ELR (cell line): Measurements from ENCODE around the gene MOAP1.
"Not testable (repeated sequence)": the region's sequence is repeated elsewhere in the genome, so short reads cannot be mapped to it uniquely, and the experiment has no call there.

ENCODE experiments used
- DNase-seq: peaks from one replicate; pipeline ENCODE4 v3.0.0-alpha.2; 2015; ENCODE audit warnings: low read depth

MOAP1 gene, protein sequence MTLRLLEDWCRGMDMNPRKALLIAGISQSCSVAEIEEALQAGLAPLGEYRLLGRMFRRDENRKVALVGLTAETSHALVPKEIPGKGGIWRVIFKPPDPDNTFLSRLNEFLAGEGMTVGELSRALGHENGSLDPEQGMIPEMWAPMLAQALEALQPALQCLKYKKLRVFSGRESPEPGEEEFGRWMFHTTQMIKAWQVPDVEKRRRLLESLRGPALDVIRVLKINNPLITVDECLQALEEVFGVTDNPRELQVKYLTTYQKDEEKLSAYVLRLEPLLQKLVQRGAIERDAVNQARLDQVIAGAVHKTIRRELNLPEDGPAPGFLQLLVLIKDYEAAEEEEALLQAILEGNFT

DNA sequence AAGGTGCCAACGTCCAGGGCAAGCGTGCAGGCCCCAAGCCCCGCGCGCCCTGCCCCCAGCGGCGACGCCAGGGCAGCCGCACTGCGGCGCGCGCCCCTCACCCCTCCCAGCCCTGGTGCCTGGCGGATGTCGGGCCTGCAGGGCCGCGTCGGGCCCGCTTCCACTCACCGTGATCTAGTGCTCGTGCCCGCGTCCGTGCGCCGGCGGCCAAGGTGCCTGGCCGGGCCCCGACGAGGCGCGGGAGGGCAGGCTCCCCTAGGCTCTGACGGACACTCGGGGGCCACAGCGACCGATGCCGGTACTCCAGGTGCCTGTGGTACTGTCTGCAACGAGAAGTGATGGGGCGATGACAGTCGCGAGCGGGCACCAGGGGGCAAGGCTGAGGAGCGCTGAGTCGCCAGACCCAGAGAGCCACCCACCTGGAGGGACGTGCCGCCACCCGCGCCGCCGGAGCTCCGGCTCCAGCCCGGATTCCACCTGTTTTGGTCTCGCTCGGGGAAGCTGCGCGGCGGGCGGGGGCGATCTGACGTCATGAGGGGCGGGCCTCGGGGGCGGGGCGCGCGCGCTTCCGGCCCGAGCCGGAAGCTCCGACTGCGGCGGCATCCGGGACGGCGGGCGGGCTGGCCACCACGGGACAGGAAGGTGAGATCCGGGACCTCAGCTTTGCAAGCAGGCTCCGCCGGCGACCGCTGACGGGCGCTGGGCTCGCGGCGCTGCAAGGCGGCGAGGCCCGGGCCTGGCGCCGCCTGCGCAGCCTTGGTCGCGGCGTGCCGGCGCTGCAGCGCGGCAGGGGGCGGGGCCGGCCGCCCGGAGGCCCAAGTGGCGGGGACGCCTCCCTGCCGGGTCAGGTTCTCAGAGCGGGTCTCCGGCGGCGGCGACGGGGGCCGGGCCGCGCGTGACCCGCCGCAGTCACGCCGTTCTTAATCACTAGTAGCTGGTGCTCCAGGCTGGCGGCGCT is at the start of gene MOAP1, which contains the start of gene LYSET:
TSS of gene MOAP1 (minus strand) at position 507 of the 958 bp plus-strand sequence. CDS start 655 bp downstream, outside the sequence.
TSS of gene LYSET (plus strand) at position 927 of the 958 bp plus-strand sequence. CDS start 89 bp downstream, outside the sequence.
- DNase-seq = peak; percentile 91

DNA sequence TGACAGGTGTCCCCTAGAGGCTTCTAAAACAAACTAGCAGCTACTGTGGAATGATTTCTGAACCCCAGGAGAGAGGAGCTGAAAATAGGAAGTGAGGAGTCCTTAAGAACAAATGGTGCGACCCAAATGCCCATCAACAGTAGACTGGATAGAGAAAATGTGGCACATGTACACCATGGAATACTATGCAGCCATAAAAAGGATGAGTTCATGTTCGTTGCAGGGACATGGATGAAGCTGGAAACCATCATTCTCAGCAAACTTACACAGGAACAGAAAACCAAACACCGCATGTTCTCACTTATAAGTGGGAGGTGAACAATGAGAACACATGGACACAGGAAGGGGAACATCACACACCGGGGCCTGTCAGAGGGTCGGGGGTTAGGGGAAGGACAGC is 48.4 kb upstream of the MOAP1 start:
- DNase-seq = not testable (repeated sequence)

DNA sequence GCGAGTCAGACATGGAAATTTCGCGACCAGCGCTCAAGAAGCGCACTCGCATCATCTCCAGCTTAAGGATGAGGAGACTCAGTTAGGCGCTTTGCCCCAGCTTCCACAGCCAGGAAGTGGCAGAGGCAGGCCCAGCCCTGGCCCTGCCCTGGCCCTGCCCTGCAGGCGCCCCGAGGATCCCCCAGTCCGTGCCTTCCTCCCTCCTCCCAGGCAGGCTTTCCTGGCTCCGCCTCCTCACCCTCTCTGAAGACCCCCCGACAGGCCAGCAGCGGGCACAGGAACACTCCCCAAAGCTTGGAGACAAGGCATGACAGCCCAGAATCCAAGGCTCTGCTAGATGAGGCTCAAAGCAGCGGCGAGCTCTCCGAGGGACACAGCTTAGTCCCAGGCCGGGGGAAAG is 47.5 kb upstream of the MOAP1 start:
- no peak for DNase-seq

DNA sequence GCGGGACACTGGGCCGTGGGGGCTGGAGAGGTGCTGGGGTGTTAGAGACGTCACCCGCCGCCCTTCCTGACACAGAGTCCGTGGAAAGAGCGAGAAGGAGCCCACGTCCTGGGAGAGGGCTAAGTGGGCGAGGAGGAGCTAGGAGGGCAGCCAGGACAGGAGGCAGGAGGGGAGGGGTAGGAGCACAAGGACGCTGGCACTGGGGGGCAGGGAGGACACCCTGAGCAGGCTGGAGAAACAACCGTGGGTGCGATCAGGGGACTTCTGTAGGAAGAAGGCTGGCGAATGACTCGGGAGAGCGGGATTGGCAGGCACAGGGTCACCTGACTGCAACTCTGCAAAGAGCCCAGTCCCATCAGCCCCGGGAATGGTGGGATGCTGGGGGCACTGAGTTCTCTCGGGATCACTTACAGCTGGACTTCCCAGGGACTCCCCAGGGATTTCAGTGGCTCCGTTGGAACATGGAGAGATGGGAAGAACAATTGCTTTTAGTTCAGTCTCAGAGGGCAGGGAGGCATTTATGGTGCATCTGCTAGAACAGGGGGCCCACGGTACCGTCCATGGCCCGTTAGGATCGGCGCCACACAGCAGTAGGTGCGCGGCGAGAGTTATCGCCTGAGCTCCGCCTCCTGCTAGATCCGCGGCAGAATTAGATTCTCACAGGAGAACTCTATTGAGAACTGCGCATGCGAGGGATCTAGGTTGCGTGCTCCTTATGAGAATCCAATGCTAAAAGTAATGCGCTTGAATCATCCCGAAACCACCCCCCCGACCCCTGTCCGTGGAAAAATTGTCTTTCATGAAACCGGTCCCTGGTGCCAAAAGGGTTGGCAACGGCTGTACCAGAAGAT is 46.7 kb upstream of the MOAP1 start:
- DNase-seq = peak; percentile 54

DNA sequence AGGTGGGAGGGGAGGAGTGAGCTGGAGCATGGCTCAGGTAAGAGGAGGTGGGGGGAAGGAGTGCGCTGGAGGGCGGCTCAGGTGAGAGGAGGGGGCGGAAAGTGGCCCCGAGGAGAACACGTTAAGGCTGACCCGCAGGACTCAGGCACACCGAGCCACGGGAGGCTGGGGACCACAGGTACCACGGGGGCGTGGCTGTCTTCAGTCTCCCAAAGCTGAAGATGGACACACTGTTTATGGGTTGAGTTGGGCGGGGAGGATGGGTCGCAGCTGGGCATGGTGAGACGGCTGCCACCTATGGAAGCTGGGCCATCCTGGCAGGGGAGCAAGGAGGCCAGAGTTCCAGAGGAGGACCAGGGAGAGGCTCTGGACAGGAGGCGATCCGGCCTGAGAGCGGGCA is 45.8 kb upstream of the MOAP1 start:
- no peak for DNase-seq

DNA sequence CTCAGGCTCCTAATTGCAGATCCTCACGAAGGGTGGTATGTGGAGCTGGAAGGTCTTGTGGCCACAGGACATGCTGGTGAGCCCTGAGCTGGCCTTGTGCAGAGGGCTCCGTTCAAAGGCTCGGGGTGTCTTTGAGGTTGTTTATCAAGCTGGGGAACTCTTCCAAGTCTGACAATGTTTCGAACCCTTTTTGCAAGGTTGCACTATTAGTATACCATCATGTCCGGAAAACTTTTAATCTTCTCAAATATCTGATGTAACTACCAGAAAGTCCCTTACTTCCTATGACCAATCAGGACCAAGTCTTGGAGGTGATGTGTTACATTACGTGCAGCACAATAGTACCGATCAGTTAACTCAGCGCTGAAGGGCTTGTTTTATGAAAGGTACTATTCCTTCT is 43.9 kb upstream of the MOAP1 start:
- no peak for DNase-seq

DNA sequence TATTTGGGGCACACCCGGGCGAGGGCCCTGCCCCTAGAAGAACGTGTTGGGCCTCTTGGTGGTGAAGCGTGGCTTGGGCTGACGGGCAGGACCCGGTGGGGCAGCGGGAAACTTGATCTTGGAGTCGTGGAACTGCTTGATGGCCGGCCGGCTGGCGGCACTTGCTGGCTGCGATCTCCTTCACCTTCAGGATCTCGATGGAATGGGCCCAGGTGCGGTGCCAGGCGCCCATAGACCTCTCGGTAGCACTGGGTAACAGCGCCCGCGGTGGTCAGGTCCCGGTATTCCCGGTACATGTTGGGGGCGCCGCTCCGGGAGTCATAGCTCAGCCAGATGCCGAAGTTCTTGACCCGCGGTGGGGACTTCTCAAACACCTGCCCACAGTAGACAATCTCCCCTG is 38.9 kb upstream of the MOAP1 start:
- DNase-seq = no peak

DNA sequence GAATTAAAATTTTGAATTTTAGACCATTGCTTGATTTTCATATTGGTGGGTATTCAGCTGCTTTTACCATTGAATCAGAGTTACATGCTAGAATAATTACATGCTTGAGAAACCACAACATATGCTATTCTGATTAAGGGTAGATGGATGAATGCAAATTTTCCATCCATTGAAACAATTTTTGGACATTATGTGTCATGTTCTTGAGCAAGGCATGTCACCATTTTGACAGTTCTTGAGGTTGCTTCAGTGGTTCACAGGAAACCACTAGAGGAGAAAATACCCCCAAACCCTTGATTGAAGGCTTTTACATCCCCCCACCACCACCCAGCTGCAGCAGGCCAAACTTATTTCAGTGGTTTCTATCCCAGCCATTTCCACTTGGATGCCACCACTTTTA is 35.8 kb upstream of the MOAP1 start:
- DNase-seq = no peak

DNA sequence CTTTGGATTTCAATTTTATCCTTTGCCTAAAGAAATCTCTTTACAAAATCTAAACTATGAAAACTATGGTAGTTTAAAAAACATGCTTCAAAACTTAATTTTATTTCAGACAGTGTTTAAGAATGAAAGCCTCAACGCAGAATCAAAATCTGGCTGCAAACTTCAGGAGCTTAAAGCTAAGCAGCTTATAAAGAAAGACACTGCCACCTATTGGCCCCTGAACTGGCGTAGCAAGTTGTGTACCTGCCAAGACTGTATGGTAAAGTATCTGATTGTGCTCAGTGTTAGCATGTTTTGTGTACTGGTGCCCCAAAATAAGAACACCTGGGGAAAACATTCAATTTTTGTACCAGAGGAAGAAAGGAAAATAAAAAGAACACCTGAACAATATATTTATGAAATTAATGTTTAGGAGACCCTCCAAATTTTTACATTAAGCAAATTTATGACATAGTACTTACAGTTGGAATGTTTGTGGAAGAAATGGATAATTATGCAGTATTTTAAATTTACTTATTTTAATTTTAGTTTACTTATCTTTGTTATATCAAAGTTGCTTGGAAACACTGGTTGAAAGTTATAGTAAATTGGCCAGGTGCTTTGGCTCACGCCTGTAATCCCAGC is 34.5 kb upstream of the MOAP1 start:
- peak; percentile 73 for DNase-seq

DNA sequence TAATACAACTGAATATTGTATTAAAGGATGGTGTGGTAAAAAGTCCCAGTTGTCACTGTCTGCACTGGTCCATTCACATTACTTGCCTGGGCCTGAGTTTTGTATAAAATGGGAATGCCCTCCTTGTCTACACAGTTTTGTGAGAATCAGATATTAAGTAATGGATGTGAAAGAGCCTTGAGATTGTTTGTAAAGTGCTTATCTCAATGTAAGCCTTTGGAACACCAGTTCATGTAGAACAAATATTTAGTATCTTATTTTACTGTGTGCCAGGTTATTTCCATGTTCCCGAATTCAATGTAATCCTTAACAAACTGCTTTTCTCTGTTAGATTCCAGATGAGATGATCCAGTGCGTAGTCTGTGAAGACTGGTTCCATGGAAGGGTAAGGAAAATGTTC is 29.9 kb upstream of the MOAP1 start:
- no peak for DNase-seq

DNA sequence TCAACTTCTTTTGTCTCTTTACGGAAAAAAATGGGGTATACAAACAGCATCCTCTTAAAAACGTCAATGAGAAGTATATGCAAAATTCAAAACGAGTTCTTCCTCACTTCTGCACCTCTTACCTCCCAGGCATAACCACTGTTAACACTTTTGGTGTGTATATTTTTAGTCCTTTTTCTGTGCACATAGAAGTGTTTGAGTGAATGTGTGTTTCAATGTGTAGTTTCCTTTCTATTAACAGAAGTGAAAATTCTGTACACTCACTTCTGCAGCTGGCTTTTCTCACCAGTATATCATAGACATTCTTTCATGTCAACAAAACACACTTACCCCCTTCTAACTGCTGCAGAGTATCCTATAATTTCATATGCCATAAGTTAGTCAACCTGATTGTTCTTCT is 27.7 kb upstream of the MOAP1 start:
- no peak for DNase-seq

DNA sequence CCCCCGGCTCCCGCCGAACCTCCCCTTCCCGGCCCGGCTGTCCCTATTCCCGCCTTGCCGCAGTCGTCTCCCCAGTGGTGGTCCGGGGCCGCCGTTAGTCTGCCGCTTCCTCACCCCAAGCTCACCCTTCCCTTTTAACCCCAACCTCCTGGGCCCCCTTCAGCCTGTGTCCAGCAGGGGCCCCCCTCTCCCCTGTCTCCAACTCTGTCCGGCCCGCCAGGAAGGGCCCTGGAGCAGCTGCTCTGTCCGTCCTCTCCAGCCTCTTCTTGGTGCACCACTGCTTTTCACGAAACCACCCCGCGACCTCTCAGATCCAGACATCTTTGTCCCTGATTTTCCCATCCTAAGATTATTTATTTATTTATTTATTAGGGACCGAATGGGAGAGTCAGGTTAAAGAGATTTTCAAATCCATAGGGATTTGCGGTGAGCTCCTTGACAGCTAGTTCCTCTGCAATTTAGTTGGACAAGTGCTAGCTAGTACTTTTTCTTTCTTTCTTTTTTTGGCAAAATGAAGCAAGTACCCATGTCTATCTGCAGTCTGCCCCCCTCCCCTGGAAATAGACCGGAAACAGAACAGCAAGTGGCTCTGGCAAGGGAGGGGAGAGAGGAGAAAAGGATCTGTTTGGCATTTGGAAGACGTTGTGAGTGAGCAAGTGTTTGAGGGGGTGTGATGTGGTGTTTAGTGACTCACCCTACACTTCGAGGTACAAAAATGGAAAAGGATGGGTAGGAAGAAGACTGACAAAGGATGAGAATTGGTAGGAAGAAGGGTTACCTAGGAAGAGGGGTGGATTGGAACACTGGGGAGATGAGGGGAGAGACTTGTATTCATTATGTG is 23.0 kb upstream of the MOAP1 start:
- DNase-seq = peak; percentile 80

DNA sequence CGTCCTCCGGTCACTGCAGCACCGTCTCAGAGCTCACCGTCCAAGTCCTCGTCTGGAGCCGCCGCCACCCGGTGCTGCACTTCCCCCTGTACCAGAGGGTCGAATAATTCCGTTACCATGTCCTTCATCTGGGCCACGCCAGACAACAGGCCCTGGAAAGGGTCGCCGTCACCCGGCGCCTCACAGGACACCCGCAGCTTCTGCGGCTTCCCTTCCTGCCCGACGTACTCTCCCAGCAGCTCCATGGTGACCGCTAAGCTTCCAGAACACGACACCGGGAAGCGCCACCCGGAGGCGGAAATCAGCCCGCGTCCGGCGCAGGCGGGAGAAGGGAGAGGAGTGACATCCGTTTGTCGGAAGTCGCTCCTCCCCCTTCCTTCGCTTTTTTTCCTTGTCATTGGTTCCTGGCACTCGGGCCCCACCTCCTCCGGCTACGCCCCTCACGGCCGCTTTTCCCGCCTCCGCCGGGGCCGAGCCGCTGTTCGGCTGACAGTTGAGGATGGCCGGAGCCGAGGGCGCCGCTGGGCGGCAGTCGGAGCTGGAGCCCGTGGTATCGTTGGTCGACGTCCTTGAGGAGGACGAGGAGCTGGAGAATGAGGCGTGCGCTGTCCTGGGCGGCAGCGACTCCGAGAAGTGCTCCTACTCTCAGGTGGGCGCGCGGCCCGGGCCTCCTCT is 22.2 kb upstream of the MOAP1 start, which contains the start of the genes GON7 and UBR7:
TSS of gene GON7 (minus strand) at position 273 of the 675 bp plus-strand sequence. CDS start at position 245, 28 bp downstream.
TSS of gene UBR7 (plus strand) at position 464 of the 675 bp plus-strand sequence. CDS start at position 500, 36 bp downstream.
- DNase-seq = peak; percentile 99

DNA sequence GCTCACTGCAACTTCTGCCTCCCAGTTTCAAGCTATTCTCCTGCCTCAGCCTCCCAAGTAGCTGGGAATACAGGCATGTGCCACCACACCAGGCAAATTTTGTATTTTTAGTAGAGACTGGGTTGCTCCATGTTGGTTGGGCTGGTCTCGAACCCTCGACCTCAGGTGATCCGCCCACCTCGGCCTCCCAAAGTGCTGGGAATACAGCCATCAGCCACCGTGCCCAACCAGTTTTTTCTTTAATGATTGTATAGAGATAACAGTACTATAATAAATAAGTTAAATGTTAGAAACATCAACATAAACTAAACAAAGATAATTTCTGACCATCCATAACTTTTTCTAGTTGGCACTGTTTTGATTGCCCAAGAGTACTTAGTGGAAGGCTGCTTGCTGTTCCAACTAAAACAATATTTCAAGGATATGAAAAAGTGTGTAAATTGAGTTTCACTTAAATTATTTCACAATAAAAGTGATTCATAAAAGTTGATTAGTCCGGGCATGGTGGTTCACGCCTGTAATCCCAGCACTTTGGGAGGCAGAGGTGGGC is 16.5 kb upstream of the MOAP1 start:
- no peak for DNase-seq

DNA sequence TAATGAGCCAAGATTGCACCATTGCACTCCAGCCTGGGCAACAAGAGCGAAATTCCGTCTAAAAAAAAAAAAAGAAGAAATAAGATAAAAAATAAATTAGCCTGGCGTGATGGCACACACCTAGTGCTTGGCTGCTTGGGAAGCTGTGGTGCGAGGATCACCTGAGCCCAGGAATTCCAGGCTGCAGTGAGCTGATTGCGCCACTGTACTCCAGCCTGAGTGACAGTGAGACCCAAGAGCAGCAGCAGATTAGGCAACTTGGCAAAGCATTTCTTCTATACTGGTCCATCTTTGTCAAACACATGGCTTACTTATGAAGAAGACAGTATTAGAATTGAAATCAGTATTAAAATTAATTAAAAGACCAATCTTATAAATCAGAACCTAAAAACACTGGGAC is 15.9 kb upstream of the MOAP1 start:
- no peak for DNase-seq

DNA sequence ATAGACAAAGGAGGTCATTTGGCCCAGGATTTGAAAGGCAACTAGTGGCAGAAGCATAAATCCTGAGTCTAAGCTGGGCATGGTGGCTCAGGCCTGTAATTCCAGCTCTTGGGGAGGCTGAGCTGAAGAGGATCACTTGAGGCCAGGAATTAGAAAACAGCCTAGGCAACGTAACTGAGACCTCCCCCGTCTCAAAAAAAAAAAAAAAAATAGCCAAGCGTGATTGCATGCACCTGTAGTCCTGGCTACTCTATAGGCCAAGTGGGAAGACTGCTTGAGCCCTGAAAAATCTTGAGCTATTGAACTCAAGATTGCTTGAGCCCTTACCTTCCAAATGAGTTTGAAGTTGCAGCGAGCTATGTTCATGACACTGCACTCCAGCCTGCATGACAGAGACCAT is 14.3 kb upstream of the MOAP1 start:
- DNase-seq = no peak

DNA sequence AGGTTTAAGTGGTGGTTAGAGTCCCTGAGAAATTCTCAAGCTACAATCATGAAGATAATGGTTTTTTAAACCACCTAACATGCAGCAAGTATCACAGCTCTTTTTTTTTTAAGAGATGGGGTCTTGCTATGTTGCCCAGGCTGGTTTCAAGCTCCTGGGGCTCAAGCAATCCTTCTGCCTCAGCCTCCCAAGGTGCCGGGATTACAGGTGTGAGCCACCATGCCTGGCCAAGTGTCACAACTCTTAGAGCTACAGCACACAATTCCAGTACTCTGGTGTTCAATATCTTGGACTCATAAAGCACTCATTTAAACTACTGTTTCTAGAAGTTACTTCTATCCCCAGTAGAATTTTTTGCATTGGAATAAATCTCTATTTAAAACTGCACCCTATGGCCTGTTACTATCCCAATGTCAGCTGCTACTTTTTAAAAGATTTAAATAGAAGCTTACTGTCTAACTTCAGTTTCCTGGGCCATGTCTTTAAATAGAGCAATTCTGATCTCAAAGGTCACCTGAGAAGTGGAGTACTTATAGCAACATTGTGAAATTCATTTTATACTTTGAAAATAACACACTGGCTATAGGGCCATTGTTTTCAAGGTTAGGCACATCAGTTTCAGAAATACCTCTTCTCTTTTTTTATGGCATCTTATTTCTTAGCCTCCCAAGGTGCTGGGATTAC is 10.8 kb upstream of the MOAP1 start:
- no peak for DNase-seq

DNA sequence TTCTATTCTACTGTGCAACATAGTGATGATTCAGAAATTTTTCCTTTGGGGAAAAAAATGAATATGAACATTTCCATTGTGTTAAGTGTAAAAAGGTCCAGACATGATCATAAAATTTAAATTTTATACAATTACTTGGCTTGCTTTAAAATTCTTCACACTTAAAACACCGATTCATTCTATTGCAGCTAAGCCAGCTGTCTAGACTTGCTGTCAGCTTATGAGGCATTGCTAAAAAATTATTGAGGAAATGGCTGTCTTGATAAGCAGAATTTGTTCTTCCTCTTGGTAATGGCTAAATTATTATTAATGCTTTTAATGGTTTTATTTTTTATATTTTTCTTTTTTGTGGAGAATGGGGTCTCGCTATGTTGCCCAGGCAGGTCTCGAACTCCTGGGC is 2.3 kb upstream of the MOAP1 start:
- DNase-seq = no peak

DNA sequence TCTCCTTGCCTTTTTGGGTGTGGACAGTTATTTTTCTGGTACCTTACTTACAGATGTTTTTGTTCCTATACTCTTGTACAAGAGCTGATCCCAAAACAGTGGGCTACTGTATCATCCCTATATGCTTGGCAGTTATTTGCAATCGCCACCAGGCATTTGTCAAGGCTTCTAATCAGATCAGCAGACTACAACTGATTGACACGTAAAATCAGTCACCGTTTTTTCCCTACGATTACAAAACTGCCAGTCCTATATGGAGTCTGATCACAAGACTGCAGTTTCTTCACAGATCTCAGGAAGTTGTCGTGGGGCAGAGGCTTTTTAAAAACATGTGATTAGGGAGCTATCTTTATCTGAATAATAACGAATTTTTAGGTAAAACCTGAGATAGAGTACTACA is 1.8 kb upstream of the MOAP1 start:
- no peak for DNase-seq
